Measurements from ENCODE around the gene UST.
"Not testable (repeated sequence)": the region's sequence is repeated elsewhere in the genome, so short reads cannot be mapped to it uniquely, and the experiment has no call there.

UST gene

DNA sequence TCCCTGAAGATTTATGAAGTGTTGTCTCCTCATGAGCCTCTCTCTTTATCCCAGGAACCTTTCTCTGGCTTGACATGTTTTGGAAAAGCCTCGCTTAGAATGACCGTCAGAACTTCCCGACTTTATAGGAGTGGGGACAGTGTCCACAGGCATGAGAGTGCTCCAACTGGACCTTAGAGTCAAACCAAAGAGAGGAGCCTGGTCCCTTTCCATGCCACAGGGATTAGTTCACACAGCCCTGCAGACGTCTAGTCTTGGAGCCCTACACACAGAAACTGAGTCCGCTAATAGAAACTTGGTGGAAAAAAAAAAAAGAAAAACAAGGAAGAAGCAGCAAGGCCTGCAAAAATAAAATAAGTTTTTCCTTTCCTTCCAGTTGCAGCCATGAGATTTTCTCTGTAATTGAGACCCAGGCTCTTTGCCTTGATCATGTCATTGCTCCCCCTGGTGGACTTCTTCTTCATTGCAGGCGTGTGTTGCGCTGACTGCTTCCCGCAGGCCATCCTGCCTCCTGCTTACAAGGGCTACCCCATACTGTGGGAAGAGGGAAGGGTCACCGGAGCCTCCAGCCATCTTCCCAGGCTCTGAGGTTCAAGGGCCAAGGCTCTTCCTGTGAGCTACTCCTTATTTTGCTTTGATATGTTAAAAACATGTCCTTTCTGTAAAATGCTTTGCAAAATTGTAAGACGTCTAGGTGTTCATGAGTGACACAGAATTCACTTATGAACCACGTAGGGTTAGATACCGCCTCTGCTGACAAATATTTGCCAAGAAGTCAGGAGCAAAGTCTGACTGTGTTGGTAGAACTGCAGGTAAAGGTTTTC, 201.0 kb downstream of the UST start:
- Histone ChIP-seq H3K27me3 (no peaks in the 10 kb centered on the region), H3K27ac (no peak overlapping the region), H3K4me3 (no peak overlapping the region), H3K4me2 (no peak overlapping the region), H3K36me3 (no peaks in the 10 kb centered on the region), H4K20me1 (no peaks in the 10 kb centered on the region), H3K9me3 (no peaks in the 10 kb centered on the region), H3K4me1 (peaks cover 7% of the 10 kb centered on the region; the same call in 1 of the 2 replicates), H3K9ac (no peak overlapping the region)
- TF ChIP-seq Cebpa-rat (IDR thresholded peaks at IDR 0.05): no peak

DNA sequence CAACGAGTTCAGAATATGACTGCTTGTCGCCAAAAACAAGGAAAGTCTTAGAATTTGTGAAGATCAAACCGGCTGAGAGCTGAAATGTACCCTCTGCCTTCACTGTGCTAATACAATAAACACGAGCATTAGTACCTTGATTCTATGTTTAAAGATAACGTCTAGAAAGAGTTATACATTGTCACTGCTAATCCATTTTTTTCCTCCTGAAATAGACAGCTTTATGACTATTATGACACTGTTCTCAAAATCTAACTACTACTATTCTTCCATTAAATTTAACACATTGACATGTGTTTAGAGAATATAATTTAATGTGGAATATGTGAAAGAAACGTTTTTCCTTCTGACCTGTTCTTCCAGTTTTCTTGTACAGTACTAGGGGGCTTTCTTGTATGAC, 204.8 kb downstream of the UST start:
- Histone ChIP-seq H3K27ac (no peak overlapping the region), H3K9me3 (peaks cover 10% of the 10 kb centered on the region), H3K4me2 (no peak overlapping the region), H3K36me3 (peaks cover 20% of the 10 kb centered on the region), H3K4me1 (peaks cover 7% of the 10 kb centered on the region; the same call in 1 of the 2 replicates), H3K9ac (no peak overlapping the region), H3K4me3 (no peak overlapping the region), H3K27me3 (no peaks in the 10 kb centered on the region), H4K20me1 (no peaks in the 10 kb centered on the region)
- no peak for TF ChIP-seq Cebpa-rat (IDR thresholded peaks at IDR 0.05)

DNA sequence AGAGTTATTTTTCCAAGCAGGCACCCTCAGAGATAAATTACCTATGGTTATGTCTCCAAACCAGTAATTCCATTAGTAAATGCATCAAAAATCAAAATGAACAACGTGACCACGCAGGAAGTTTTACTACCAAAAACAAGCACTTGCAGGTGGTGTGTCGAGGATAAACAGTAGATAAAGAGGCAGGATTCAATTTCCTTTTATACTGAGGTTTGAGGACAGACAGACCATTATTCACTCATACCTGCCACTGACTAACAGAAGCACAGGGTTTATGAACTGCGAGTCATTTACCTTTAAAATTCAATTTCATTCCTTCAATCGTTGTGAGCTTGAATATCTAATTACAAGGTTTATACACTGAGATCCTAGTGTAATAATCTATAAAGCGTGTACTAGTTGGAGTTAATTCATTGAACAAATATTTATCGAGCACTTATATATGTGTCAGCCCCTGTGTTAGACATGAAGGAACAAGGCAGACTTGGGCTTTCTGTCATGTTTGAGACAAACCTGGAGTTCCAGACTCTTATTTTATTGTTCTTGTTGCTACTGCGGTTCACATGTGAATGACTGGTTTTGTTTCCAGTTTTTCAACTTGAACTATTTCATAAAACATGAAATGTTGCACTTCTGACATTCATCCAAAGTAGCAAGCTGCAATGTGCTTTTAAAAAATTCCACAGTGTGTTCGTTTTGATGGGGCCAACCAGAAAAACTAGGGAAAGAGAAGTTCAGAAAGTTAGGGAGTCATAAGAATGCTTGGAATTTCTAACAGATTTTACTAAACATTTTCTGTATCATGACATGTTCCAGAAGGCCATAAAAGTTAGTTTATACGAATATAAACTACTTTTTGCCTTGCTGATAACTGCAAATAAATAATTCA, 205.6 kb downstream of the UST start:
- Histone ChIP-seq H3K27ac (no peak overlapping the region), H3K27me3 (no peaks in the 10 kb centered on the region), H3K4me1 (peaks cover 7% of the 10 kb centered on the region; the same call in 1 of the 2 replicates), H3K9ac (no peak overlapping the region), H4K20me1 (no peaks in the 10 kb centered on the region), H3K4me2 (no peak overlapping the region), H3K36me3 (peaks cover 25% of the 10 kb centered on the region), H3K9me3 (peaks cover 14% of the 10 kb centered on the region), H3K4me3 (no peak overlapping the region)
- TF ChIP-seq Cebpa-rat (IDR thresholded peaks at IDR 0.05): no peak

DNA sequence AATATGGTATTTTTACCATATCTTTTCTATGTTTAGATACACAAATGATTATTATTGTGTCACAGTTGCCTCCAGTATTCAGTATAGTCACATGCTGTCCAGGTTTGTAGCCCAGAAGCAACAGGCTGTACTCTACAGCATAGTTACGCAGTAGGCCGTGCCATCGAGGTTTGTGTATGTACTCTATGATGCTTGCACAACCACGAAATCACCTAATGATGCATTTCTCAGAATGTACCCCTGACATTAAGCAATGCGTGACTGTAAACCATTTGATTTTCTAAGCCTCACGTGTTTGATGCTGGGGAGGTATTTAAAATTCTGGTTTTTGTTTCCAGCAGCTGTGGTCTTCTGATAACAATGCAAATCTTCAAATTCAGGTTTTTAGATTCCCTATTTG, 207.6 kb downstream of the UST start:
- Histone ChIP-seq H3K27ac (no peak overlapping the region), H4K20me1 (no peaks in the 10 kb centered on the region), H3K9me3 (peaks cover 14% of the 10 kb centered on the region), H3K27me3 (no peaks in the 10 kb centered on the region), H3K4me2 (no peak overlapping the region), H3K4me1 (peaks cover 7% of the 10 kb centered on the region; the same call in 1 of the 2 replicates), H3K4me3 (no peak overlapping the region), H3K9ac (no peak overlapping the region), H3K36me3 (peaks cover 25% of the 10 kb centered on the region)
- no peak for TF ChIP-seq Cebpa-rat (IDR thresholded peaks at IDR 0.05)

DNA sequence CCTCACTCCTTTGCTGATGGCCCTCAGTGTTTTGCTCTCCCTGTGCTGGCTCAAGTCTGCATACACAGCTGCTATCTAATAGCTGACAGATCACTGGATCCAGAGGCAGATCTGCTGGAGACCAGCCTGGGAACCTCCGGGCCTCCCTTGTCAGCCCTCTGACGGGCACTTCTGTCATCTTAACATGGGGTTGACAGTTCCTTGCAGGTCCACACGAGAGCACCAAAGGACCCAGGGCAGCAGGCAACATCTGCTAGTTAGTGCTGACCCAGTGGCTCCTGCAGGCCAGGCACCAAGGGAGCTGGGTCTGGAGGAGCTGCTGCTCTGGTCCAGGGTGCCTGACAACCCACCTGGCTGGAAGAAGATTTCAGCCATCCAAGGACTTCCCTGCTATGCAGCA, 208.1 kb downstream of the UST start:
- peaks cover 7% of the 10 kb centered on the region; the same call in 1 of the 2 replicates for H3K4me1 ChIP-seq
- H3K9me3 ChIP-seq: peaks cover 14% of the 10 kb centered on the region
- H3K4me3 ChIP-seq: no peak overlapping the region
- no peaks in the 10 kb centered on the region for H3K27me3 ChIP-seq
- no peak for TF ChIP-seq Cebpa-rat (IDR thresholded peaks at IDR 0.05)
- H3K9ac ChIP-seq: no peak overlapping the region
- no peak overlapping the region for H3K27ac ChIP-seq
- peaks cover 25% of the 10 kb centered on the region for H3K36me3 ChIP-seq
- no peaks in the 10 kb centered on the region for H4K20me1 ChIP-seq
- no peak overlapping the region for H3K4me2 ChIP-seq

DNA sequence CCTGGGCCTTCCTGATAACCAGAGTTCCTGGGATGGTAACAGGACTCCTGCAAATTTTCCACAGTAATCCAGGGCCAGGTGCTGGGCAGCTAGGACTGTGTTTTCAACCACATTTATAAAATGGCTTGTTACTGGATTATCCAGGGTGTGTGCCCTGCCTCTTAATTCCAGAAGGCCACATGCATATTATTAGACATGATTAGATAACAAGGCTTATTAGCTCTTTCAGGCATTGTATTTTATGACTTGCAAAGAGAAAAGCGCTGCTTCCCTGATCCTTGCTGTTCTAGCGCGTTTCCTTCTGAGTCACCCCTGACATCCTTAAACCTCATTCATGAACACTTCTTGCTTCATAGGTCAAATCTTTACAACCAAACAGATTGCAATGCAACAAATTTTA, 208.6 kb downstream of the UST start:
- Histone ChIP-seq H3K4me1 (peaks cover 7% of the 10 kb centered on the region; the same call in 1 of the 2 replicates), H3K4me2 (no peak overlapping the region), H3K27ac (no peak overlapping the region), H3K36me3 (peaks cover 25% of the 10 kb centered on the region), H3K9ac (no peak overlapping the region), H4K20me1 (no peaks in the 10 kb centered on the region), H3K4me3 (no peak overlapping the region), H3K27me3 (no peaks in the 10 kb centered on the region), H3K9me3 (peaks cover 14% of the 10 kb centered on the region)
- TF ChIP-seq Cebpa-rat (IDR thresholded peaks at IDR 0.05): no peak

DNA sequence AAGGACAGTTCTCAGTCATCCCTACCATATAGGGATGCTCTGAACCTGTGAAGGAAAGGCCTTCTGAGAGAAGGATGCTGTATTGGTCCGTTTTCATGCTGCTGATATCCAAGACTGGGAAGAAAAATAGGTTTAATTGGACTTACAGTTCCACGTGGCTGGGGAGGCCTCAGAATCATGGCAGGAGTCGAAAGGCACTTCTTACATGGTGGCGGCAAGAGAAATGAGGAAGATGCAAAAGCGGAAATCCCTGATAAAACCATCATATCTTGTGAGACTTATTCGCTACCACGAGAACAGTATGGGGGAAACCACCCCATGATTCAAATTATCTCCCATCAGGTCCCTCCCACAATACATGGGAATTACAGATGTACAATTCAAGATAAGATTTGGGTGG, 209.3 kb downstream of the UST start:
- peaks cover 14% of the 10 kb centered on the region for H3K9me3 ChIP-seq
- not testable (repeated sequence) for H3K4me1 ChIP-seq, H4K20me1 ChIP-seq, H3K27ac ChIP-seq, H3K27me3 ChIP-seq, H3K4me2 ChIP-seq, H3K4me3 ChIP-seq, H3K9ac ChIP-seq
- H3K36me3 ChIP-seq: peaks cover 25% of the 10 kb centered on the region

DNA sequence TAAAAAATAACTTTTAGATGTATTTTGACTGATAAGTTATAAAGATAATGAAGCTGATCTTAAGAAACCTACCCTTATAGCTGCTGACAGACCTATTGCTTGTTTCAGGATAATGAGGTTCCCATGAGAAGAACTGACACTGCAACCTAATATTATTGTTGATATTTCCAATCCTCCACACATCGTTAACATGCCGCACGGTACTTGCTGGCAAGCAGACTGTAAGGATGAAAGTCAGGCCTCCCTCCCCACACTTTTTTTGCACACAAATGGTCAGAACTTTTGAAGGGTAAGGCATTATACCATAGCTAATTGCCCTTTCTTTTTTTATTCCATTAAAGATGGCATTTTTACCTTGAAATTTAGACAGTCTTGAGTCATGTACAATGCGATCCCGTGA, 210.9 kb downstream of the UST start:
- no peak overlapping the region for H3K4me3 ChIP-seq
- no peaks in the 10 kb centered on the region for H4K20me1 ChIP-seq
- no peak for TF ChIP-seq Cebpa-rat (IDR thresholded peaks at IDR 0.05)
- no peaks in the 10 kb centered on the region for H3K27me3 ChIP-seq
- no peak overlapping the region for H3K4me2 ChIP-seq
- H3K27ac ChIP-seq: no peak overlapping the region
- peaks cover 25% of the 10 kb centered on the region for H3K36me3 ChIP-seq
- H3K9me3 ChIP-seq: peaks cover 14% of the 10 kb centered on the region
- no peak overlapping the region for H3K9ac ChIP-seq
- peaks cover 11% of the 10 kb centered on the region for H3K4me1 ChIP-seq

DNA sequence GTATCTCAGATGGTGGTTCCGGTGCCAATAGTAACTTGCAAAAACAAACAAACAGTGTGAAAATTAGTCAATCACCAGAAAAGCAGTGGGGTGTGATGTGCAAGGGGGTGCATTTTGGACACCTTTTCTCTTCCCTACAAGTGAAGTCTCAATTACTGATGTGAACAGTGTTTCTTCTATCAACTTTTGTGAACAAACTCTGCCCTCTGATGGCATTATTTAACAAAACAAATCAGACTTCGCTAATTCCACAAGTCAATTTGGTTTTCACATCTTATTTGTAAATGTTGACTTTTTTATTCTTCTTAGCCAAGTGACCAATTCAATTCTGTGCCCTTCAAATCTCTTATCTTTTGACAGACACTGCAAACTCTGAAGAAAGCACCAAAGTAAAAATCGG, 212.2 kb downstream of the UST start:
- Histone ChIP-seq H3K9ac (no peak overlapping the region), H3K4me1 (peaks cover 16% of the 10 kb centered on the region), H3K4me2 (no peak overlapping the region), H3K4me3 (no peak overlapping the region), H3K36me3 (peaks cover 30% of the 10 kb centered on the region), H4K20me1 (no peaks in the 10 kb centered on the region), H3K27me3 (no peaks in the 10 kb centered on the region), H3K27ac (no peak overlapping the region), H3K9me3 (peaks cover 14% of the 10 kb centered on the region)
- no peak for TF ChIP-seq Cebpa-rat (IDR thresholded peaks at IDR 0.05)

DNA sequence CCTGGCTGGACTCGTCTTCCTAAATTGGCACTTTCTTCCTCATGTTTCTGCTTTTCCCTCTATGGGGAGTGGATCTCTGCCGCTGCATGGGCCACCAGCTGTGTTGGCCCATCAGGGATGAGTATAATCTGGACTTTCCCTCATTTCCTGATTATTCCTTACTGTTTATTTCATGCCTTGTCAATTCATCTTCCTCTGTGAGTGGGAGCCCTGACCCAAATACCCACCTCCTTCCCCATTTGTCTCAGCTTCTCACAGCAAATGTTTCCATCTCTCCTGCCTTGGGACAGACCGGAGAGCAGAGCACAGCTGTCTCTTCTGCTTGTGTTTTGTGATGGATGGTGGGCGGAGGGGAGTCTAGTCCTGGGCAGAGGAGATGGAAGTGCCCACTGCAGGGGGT, 212.7 kb downstream of the UST start:
- no peak overlapping the region for H3K4me3 ChIP-seq
- peaks cover 33% of the 10 kb centered on the region for H3K36me3 ChIP-seq

More for the DNA sequence above, 212.7 kb downstream of the UST start:
- Histone ChIP-seq H3K4me2 (no peak overlapping the region), H3K4me1 (peaks cover 16% of the 10 kb centered on the region), H3K27me3 (no peaks in the 10 kb centered on the region), H4K20me1 (no peaks in the 10 kb centered on the region), H3K9ac (no peak overlapping the region), H3K9me3 (peaks cover 14% of the 10 kb centered on the region), H3K27ac (no peak overlapping the region)
- no peak for TF ChIP-seq Cebpa-rat (IDR thresholded peaks at IDR 0.05)
